GM12878 (cell line): ENCODE data around the gene ZNF429. TPM values are rescaled to one million over a fixed set of nuclear protein-coding genes. Genes with fewer than 3 reads are reported as not detected.

ENCODE experiments used
- ATAC-seq: fragments of 200-7000 bp; cut with Tn5 transposase; 3 replicates; pipeline ENCODE4 v1.9.1; 2020; ENCODE audit warnings: mild to moderate bottlenecking, moderate library complexity
- BruUV-seq: library from RNA; stranded (reverse); fragments of 400-500 nt; replicated peaks from 2 replicates; lab custom pipeline; 2021; lab: Mats Ljungman, UMichigan
- CTCF ChIA-PET: fragments of 300-600 bp; sonication (Branson Sonifier 250); formaldehyde crosslinking; extraction: SDS; loops from one replicate; lab custom pipeline; 2021; ENCODE audit warnings: inconsistent platforms; lab: Yijun Ruan, JAX
- POLR2A ChIA-PET: fragments of 350-600 bp; formaldehyde crosslinking; extraction: SDS; loops from one replicate; lab custom pipeline; 2021; ENCODE audit warnings: inconsistent platforms; lab: Charles Lee
- RAD21 ChIA-PET: fragments of 300-600 bp; sonication (Branson Sonifier 250); formaldehyde crosslinking; loops from one replicate; lab custom pipeline; 2023; ENCODE audit warnings: antibody characterized with exemption; ENCODE audit not compliant: unreplicated experiment; lab: Charles Lee
- SMC1A ChIA-PET: fragments of 300-600 bp; sonication (Branson Sonifier 250); formaldehyde crosslinking; loops from one replicate; lab custom pipeline; 2023; ENCODE audit not compliant: unreplicated experiment, uncharacterized antibody; lab: Charles Lee
- DNase-seq: peaks from one replicate; pipeline ENCODE4 v3.0.0-alpha.2; 2011; ENCODE audit warnings: low read depth, low spot score
- FAIRE-seq: peaks from 3 replicates; lab custom pipeline; 2011; peaks lifted over from hg19 to GRCh38; lab: Jason Lieb, UNC
- H2AFZ ChIP-seq: 2 replicates; pipeline ENCODE4 v1.6.0; 2011; ENCODE audit warnings: low read depth, low read length, control low read depth; ENCODE audit not compliant: control insufficient read depth
- H3K27ac ChIP-seq: 2 replicates; pipeline ENCODE4 v1.5.1; 2011; ENCODE audit warnings: control low read depth; ENCODE audit not compliant: control insufficient read depth, insufficient read depth
- H3K27me3 ChIP-seq, 2 experiments: replicated peaks in 1 of 2; 2 replicates each; pipeline versions ENCODE4 v1.6.0 to v1.6.1; 2011; ENCODE audit warnings: low read length in 1 of 2; ENCODE audit not compliant: control insufficient read depth in 2 of 2, insufficient read depth in 2 of 2
- H3K36me3 ChIP-seq, 2 experiments: 2 replicates each; pipeline ENCODE4 v1.5.1; 2011; ENCODE audit warnings: low read length in 1 of 2; ENCODE audit not compliant: control insufficient read depth in 2 of 2, insufficient read depth in 2 of 2
- H3K4me1 ChIP-seq: 2 replicates; pipeline ENCODE4 v1.6.1; 2011; ENCODE audit warnings: mild to moderate bottlenecking, low read length, moderate library complexity, mixed read lengths; ENCODE audit not compliant: control insufficient read depth, insufficient read depth
- H3K4me2 ChIP-seq: 2 replicates; pipeline ENCODE4 v1.6.0; 2011; ENCODE audit warnings: control low read depth; ENCODE audit not compliant: control insufficient read depth, insufficient read depth
- H3K4me3 ChIP-seq: fragments of 200-600 bp; sonication (generic); 2 replicates; pipeline ENCODE4 v1.5.1; 2016
- H3K79me2 ChIP-seq: 2 replicates; pipeline ENCODE4 v1.6.0; 2011; ENCODE audit warnings: low read length; ENCODE audit not compliant: control insufficient read depth, insufficient read depth
- H3K9ac ChIP-seq: 2 replicates; pipeline ENCODE4 v1.8.0; 2011; ENCODE audit warnings: low read length, control low read depth, mixed read lengths; ENCODE audit not compliant: control insufficient read depth, insufficient read depth
- H3K9me3 ChIP-seq: replicated peaks from 3 replicates; pipeline ENCODE4 v1.5.1; 2011; ENCODE audit warnings: mild to moderate bottlenecking, low read length; ENCODE audit not compliant: control insufficient read depth, insufficient read depth
- H4K20me1 ChIP-seq: 2 replicates; pipeline ENCODE4 v1.6.0; 2011; ENCODE audit not compliant: control insufficient read depth, insufficient read depth
- CBX3 ChIP-seq: fragments of 200-600 bp; sonication (generic); IDR thresholded peaks from 2 replicates; pipeline ENCODE4 v1.6.1; 2016; ENCODE audit warnings: low read depth, borderline replicate concordance
- FOS ChIP-seq: IDR thresholded peaks from 3 replicates; pipeline ENCODE4 v1.6.1; 2011; ENCODE audit warnings: borderline replicate concordance; ENCODE audit not compliant: insufficient read length; ENCODE audit errors: extremely low read depth
- GATAD2B ChIP-seq: fragments of 450-650 bp; conservative IDR thresholded peaks from 2 replicates; pipeline ENCODE4 v1.6.1; 2017; ENCODE audit warnings: low read depth, mild to moderate bottlenecking, moderate library complexity
- HCFC1 ChIP-seq: fragments of 150-350 bp; IDR thresholded peaks from 2 replicates; pipeline ENCODE4 v1.6.1; 2014; ENCODE audit warnings: low read length
- NFYB ChIP-seq: IDR thresholded peaks from 2 replicates; pipeline ENCODE4 v1.6.1; 2011; ENCODE audit warnings: low read depth, mild to moderate bottlenecking, low read length, improper control_type of control experiment, moderate library complexity; ENCODE audit not compliant: insufficient read depth
- SIX5 ChIP-seq: IDR thresholded peaks from 2 replicates; pipeline ENCODE4 v1.6.1; 2011; ENCODE audit warnings: mild to moderate bottlenecking, low read depth, low read length, moderate library complexity; ENCODE audit not compliant: severe bottlenecking
- SMARCA5 ChIP-seq: fragments of 450-650 bp; IDR thresholded peaks from 2 replicates; pipeline ENCODE4 v1.6.1; 2017; ENCODE audit warnings: mild to moderate bottlenecking
- WRNIP1 ChIP-seq: IDR thresholded peaks from 2 replicates; pipeline ENCODE4 v1.6.1; 2011; ENCODE audit warnings: low read depth, low read length, improper control_type of control experiment, borderline replicate concordance
- WGBS: methylation state at CpG from one replicate; pipeline ENCODE4 v1.1.6; 2016; ENCODE audit warnings: low lambda C conversion rate; ENCODE audit not compliant: insufficient replicate concordance, insufficient coverage; ENCODE audit errors: missing lambda C conversion rate; 5-methylcytosine and 5-hydroxymethylcytosine counted together
- in situ Hi-C: fragments of 300-500 bp; cut with MboI; formaldehyde crosslinking; loops from 9 replicates; pipeline ENCODE4 v1.14.3; 2018; ENCODE audit warnings: mixed read lengths
- intact Hi-C: fragments of 100-400 bp; cut with micrococcal nuclease; formaldehyde crosslinking; loops from one replicate; pipeline ENCODE4 v1.14.2; 2022; ENCODE audit not compliant: unreplicated experiment
- polyA plus RNA-seq, 11 experiments: library from polyadenylated mRNA; depleted of rRNA in 4 of 11; unstranded in 6 of 11; stranded (reverse) in 5 of 11; fragments of >200 nt; fragmentation: Nextera tagmentation in 4 of 11; fragmentation: Illumina TruSeq in 1 of 11; extraction: Ambion mirVana in 4 of 11; extraction: Trizol in 1 of 11; gene quantifications; 1 replicate in 1 of 11; 2 replicates in 10 of 11; pipeline versions ENCODE4 v1.2.1 to v1.2.3, GENCODE V29; 2011 to 2016; ENCODE audit warnings: inconsistent platforms in 2 of 11, missing spikeins in 2 of 11, low read depth in 1 of 11
- total RNA-seq, 4 experiments: library from RNA; depleted of rRNA in 3 of 4; stranded (reverse); fragments of >200 nt in 3 of 4; fragmentation: Illumina TruSeq in 1 of 4; extraction: Trizol in 1 of 4; gene quantifications; 2 replicates each; pipeline versions ENCODE4 v1.2.1 to v1.2.3, GENCODE V29; 2013 to 2021
- TF ChIP-seq, protein P1 (sequence below): fragments of 450-650 bp; IDR thresholded peaks from 2 replicates; pipeline ENCODE4 v1.6.1; 2018; ENCODE audit warnings: mild to moderate bottlenecking, low read depth, moderate library complexity; ENCODE audit not compliant: partially characterized antibody
- TF ChIP-seq, protein P2 (sequence below), 3 experiments: IDR thresholded peaks in 2 of 3; conservative IDR thresholded peaks in 1 of 3; 2 replicates each; pipeline ENCODE4 v1.5.1; 2011; ENCODE audit warnings: low read depth in 3 of 3, low read length in 3 of 3, mild to moderate bottlenecking in 3 of 3, control low read depth in 2 of 3, moderate library complexity in 2 of 3, inconsistent platforms in 1 of 3, mixed read lengths in 1 of 3; ENCODE audit not compliant: control insufficient read depth in 2 of 3, insufficient read depth in 1 of 3; ENCODE audit errors: extremely low read depth in 1 of 3

Gene ZNF429
- total and polyA plus RNA-seq, 10 of the 15 experiments (the other 5 are each of a cell fraction or from before 2014, with no cell fraction given): 1.4 to 4.3 (median 2.8) TPM

DNA sequence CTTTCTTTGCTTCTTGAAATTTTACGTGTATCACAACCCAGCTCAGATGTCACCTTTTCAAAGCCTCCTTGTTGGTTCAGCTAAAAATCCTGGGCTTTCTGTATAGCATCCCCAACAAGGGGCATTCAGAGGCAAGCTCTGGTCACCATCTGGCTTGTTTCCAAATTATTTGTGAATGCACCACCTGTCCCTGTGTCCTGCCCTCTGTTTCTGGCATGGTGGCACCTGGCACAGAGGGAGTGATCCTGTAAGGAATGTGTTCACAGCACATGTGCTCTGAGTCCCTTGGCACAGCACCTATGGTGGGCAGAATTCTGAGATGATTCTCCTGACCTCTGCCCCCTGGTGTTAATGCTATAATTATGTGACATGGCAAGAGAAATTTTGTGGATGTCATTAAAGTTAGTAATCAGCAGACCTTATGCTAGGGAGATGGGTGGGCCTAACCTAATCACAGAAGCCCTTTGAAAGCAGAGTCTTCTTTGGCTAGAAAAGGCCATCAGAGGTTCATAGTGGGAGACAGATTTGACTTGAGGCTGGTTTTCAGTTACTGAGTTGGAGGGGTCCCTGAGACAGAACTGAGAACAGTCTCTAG lies 76.3 kb downstream of the ZNF429 start:
- H3K36me3 ChIP-seq: no peaks in the 10 kb centered on the region
- ATAC-seq: no peak
- POLR2A ChIA-PET: no interaction called here
- no peak overlapping the region for H3K4me2 ChIP-seq
- CTCF ChIA-PET: no interaction called here
- intact Hi-C loops: no loop called here
- no TSS peak for BruUV-seq
- no peak for FAIRE-seq
- no peaks in the 10 kb centered on the region for H3K4me1 ChIP-seq
- in situ Hi-C loops: no loop called here
- no peak overlapping the region for H2AFZ ChIP-seq
- RAD21 ChIA-PET: no interaction called here
- TF ChIP-seq WRNIP1 (no peak), GATAD2B (no peak), SMARCA5 (no peak), CBX3 (no peak), NFYB (no peak), FOS (no peak), SIX5 (no peak), HCFC1 (no peak)
- TF ChIP-seq, protein P1, sequence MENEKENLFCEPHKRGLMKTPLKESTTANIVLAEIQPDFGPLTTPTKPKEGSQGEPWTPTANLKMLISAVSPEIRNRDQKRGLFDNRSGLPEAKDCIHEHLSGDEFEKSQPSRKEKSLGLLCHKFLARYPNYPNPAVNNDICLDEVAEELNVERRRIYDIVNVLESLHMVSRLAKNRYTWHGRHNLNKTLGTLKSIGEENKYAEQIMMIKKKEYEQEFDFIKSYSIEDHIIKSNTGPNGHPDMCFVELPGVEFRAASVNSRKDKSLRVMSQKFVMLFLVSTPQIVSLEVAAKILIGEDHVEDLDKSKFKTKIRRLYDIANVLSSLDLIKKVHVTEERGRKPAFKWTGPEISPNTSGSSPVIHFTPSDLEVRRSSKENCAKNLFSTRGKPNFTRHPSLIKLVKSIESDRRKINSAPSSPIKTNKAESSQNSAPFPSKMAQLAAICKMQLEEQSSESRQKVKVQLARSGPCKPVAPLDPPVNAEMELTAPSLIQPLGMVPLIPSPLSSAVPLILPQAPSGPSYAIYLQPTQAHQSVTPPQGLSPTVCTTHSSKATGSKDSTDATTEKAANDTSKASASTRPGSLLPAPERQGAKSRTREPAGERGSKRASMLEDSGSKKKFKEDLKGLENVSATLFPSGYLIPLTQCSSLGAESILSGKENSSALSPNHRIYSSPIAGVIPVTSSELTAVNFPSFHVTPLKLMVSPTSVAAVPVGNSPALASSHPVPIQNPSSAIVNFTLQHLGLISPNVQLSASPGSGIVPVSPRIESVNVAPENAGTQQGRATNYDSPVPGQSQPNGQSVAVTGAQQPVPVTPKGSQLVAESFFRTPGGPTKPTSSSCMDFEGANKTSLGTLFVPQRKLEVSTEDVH: no peak
- TF ChIP-seq, protein P2, sequence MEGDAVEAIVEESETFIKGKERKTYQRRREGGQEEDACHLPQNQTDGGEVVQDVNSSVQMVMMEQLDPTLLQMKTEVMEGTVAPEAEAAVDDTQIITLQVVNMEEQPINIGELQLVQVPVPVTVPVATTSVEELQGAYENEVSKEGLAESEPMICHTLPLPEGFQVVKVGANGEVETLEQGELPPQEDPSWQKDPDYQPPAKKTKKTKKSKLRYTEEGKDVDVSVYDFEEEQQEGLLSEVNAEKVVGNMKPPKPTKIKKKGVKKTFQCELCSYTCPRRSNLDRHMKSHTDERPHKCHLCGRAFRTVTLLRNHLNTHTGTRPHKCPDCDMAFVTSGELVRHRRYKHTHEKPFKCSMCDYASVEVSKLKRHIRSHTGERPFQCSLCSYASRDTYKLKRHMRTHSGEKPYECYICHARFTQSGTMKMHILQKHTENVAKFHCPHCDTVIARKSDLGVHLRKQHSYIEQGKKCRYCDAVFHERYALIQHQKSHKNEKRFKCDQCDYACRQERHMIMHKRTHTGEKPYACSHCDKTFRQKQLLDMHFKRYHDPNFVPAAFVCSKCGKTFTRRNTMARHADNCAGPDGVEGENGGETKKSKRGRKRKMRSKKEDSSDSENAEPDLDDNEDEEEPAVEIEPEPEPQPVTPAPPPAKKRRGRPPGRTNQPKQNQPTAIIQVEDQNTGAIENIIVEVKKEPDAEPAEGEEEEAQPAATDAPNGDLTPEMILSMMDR (IDR thresholded peaks at IDR 0.05 in 2 of 3, conservative IDR thresholded peaks at IDR 0.05 in 1 of 3; ENCODE audit: control insufficient read depth in 2 of 3, extremely low read depth in 1 of 3, insufficient read depth in 1 of 3, low read depth in 3 of 3, low read length in 3 of 3): no peak
- H3K9ac ChIP-seq: no peak overlapping the region
- H3K27ac ChIP-seq: no peak overlapping the region
- no peaks in the 10 kb centered on the region for H4K20me1 ChIP-seq
- H3K79me2 ChIP-seq: no peaks in the 10 kb centered on the region
- 0% methylated on average over 1 of the region's 1 CpG for WGBS
- peaks cover 4% of the 10 kb centered on the region; the same call in 2 of the 3 replicates for H3K9me3 ChIP-seq
- no peak overlapping the region for H3K4me3 ChIP-seq
- H3K27me3 ChIP-seq: no peaks in the 10 kb centered on the region
- SMC1A ChIA-PET: no interaction called here
- no peak for DNase-seq
